Umbilical cord (tissue), 2 donors: ENCODE results near the gene RGPD8. TPM values are rescaled to one million over a fixed set of nuclear protein-coding genes. Genes with fewer than 3 reads are reported as not detected.

Source experiments
- DNase-seq: peaks from one replicate; pipeline ENCODE4 v3.0.0-alpha.2; 2015; ENCODE audit warnings: low spot score
- total RNA-seq: library from RNA; depleted of rRNA; stranded (reverse); fragments of >200 nt; gene quantifications from one replicate; pipeline ENCODE4 v1.2.3, GENCODE V29; 2014; ENCODE audit warnings: low replicate concordance; ENCODE audit not compliant: insufficient read depth

Gene RGPD8
- total RNA-seq, 1 donor from 2014 or later: 55.9 TPM

GRCh38 chr2:112335600-112335999 is 97.8 kb downstream of the RGPD8 start:
- DNase-seq: no peak

GRCh38 chr2:112332123-112332696 is 101.2 kb downstream of the RGPD8 start:
- no peak for DNase-seq

- DNase-seq: no peak
Measured at GRCh38 chr2:112322919-112323318, 110.5 kb downstream of the RGPD8 start.

- DNase-seq: no peak
Measured at GRCh38 chr2:112321375-112322320, 111.8 kb downstream of the RGPD8 start.

Other genes with a start within 250 kb of the RGPD8 start
- gene ZC3H8, start 178.6 kb downstream of the RGPD8 start, total RNA-seq: 5.1 TPM
- 9.1 TPM for gene ZC3H6, start 158.0 kb downstream of the RGPD8 start, total RNA-seq
- gene TTL, start 48.5 kb upstream of the RGPD8 start, total RNA-seq: 8.4 TPM
- 13.0 TPM for gene POLR1B, start 108.8 kb upstream of the RGPD8 start, total RNA-seq
- gene CHCHD5, start 151.0 kb upstream of the RGPD8 start, total RNA-seq: 5.5 TPM
- gene SLC20A1, start 212.3 kb upstream of the RGPD8 start, total RNA-seq: 23.1 TPM